Naive thymus-derived CD8-positive, alpha-beta T cell (primary cell): Measurements from ENCODE around the gene CTSD. TPM values are rescaled to one million over a fixed set of nuclear protein-coding genes. Genes with fewer than 3 reads are reported as not detected.

Experiments used
- ATAC-seq, 2 donors: fragments of 150-1000 bp; cut with Tn5 transposase in 1 of 2; sonication (Bioruptor Pico), chemical (Tn5 transposase) in 1 of 2; 1 replicate in 1 of 2; 2 replicates in 1 of 2; pipeline ENCODE4 v1.10.0; 2021; ENCODE audit warnings: mild to moderate bottlenecking in 2 of 2, moderate library complexity in 2 of 2
- POLR2A ChIA-PET: fragments of 350-600 bp; sonication (Branson Sonifier 250); formaldehyde crosslinking; loops from one replicate; lab custom pipeline; 2021; ENCODE audit warnings: antibody characterized with exemption; lab: Charles Lee
- DNase-seq, 10 donors: peaks; one replicate each; pipeline versions ENCODE4 v3.0.0 to v3.0.0-alpha.2; 2020 to 2022
- H3K27ac Mint-ChIP-seq, 10 donors: one replicate each; pipeline ENCODE4 v1.8.0; 2020 to 2022; ENCODE audit warnings: mild to moderate bottlenecking in 10 of 10, mixed read lengths in 10 of 10, moderate library complexity in 4 of 10, inconsistent platforms in 1 of 10
- H3K27me3 Mint-ChIP-seq, 5 donors: one replicate each; pipeline ENCODE4 v1.8.0; 2021 to 2022; ENCODE audit warnings: mixed read lengths in 5 of 5
- H3K36me3 Mint-ChIP-seq, 3 donors: one replicate each; pipeline ENCODE4 v1.8.0; 2020 to 2022; ENCODE audit warnings: mixed read lengths in 3 of 3, mild to moderate bottlenecking in 2 of 3, inconsistent platforms in 1 of 3
- H3K4me1 Mint-ChIP-seq, 4 donors: one replicate each; pipeline ENCODE4 v1.8.0; 2021 to 2022; ENCODE audit warnings: mixed read lengths in 4 of 4
- H3K4me3 Mint-ChIP-seq, 10 donors: one replicate each; pipeline ENCODE4 v1.8.0; 2020 to 2022; ENCODE audit warnings: mild to moderate bottlenecking in 10 of 10, mixed read lengths in 10 of 10, moderate library complexity in 6 of 10, inconsistent platforms in 1 of 10
- H3K9me3 Mint-ChIP-seq, 9 donors: one replicate each; pipeline ENCODE4 v1.8.0; 2020 to 2022; ENCODE audit warnings: mixed read lengths in 9 of 9, mild to moderate bottlenecking in 3 of 9, inconsistent platforms in 1 of 9, moderate library complexity in 1 of 9
- polyA plus RNA-seq, 3 donors: library from polyadenylated mRNA; unstranded; fragments of 300-500 nt; fragmentation: Illumina TruSeq; gene quantifications; one replicate each; pipeline ENCODE4 v1.2.3, GENCODE V29; 2021
- total RNA-seq, 8 experiments: library from RNA in 2 of 8; stranded (reverse) in 2 of 8; gene quantifications; one replicate each; pipeline ENCODE4 v1.2.3 and lab custom pipeline; 2021 to 2026

CTSD gene
- total and polyA plus RNA-seq, 5 experiments from 2014 or later: 134 to 203 (median 163) TPM

DNA sequence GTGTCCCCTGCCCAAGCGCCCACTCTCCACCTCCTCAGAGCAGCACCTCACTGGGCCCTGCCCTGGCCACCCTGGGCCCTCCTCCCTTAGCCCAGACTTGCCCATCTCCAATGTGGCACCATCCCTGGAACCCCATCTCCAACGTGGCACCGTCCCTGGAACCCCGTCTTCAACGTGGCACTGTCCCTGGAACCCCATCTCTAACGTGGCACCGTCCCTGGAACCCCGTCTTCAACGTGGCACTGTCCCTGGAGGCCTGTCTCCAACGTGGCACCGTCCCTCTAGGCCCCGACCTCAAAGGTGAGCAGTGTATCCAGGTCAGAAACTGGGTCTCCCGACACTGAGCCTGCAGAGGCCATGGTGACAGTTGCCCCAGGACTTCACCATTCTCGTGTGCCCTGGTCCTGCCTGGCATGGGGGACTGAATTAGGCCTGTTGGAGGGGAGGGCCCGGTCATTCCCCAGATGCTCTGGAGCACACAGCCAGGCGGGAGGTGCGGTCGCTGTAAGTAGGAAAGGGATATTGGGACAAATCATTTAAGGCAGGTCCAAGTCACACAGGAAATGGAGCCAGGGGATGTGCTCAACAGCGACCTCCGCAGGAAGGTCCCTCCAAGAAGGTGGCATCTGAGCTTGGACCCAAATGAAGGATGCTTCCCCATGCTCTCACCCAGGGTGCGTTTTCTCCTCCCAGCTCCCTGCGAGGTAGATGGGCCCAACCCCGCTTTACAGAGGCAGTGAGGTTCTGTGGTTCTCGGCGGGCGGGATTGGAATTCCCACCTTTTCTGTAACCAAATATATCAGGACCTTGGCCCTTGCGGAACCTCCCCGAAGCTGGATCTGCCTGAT is 2.4 kb upstream of the CTSD start:
- peaks cover 17 to 26% (median 22%) of the 10 kb centered on the region in 4 donors for H3K4me1 Mint-ChIP-seq
- peak overlapping the region in 1 of 10 donors; percentile 20 for H3K4me3 Mint-ChIP-seq
- peak overlapping the region in 1 of 10 donors; percentile 7 for H3K27ac Mint-ChIP-seq
- peaks cover 0 to 2% (median 0%) of the 10 kb centered on the region in 3 donors for H3K36me3 Mint-ChIP-seq
- POLR2A ChIA-PET: interaction anchor here (3.6 kb wide), 1 partner anchor 8 kb away, joined by 12 read pairs; no protein-coding TSS in a partner anchor
- H3K27me3 Mint-ChIP-seq: no peaks in the 10 kb centered on the region
- DNase-seq (peak in 1 of 10 donors; percentile 59), ATAC-seq (no peak)
- no peaks in the 10 kb centered on the region for H3K9me3 Mint-ChIP-seq

DNA sequence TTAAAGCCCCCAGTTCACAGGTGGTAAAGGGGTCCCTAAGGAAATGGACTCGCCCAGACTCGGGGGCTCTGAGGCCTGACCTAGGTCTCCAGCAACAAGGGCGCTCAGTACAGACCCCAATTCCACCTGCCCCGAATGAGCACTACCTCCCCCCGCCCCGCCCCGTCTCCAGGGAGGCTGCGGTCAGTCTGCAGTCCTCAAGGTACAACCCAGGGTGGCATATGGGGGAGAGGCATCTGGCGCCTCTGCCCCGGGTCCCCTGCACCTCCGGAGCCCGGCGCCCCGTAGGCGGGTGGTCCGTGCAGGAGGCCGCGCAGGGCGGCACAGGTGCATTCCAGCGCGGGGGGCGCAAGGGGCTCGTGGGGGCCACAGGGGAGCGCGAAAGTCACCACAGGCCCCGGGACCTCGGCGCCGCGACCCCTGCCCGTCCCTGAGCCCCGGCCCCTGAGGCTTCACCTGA is 361 bp downstream of the CTSD start:
- no peaks in the 10 kb centered on the region for H3K27me3 Mint-ChIP-seq
- peak in 2 of 10 donors; percentile 35 for DNase-seq
- H3K9me3 Mint-ChIP-seq: no peaks in the 10 kb centered on the region
- peaks cover 0 to 2% (median 0%) of the 10 kb centered on the region in 3 donors for H3K36me3 Mint-ChIP-seq
- H3K27ac Mint-ChIP-seq: peak overlapping the region in 4 of 10 donors; percentile 27 to 87 (median 70)
- peak; percentile 58 for ATAC-seq
- POLR2A ChIA-PET: interaction anchor here (1.3 to 4.7 kb wide), 4 partner anchors 10 to 119 kb away, joined by 3 to 31 read pairs (median 3); partner anchors contain the start of gene IFITM10
- H3K4me1 Mint-ChIP-seq: peaks cover 21 to 48% (median 42%) of the 10 kb centered on the region in 4 donors
- H3K4me3 Mint-ChIP-seq: peak overlapping the region; percentile 75 to 92 (median 83)

GRCh38 chr11:1762537-1763302 is 1.0 kb downstream of the CTSD start:
- H3K27ac Mint-ChIP-seq: peak overlapping the region; percentile 65 to 93 (median 78)
- POLR2A ChIA-PET: interaction anchor here (0.9 to 4.7 kb wide), 6 partner anchors 10 to 159 kb away, joined by 3 to 31 read pairs (median 3); partner anchors contain the start of gene IFITM10
- H3K4me3 Mint-ChIP-seq: peak overlapping the region; percentile 75 to 92 (median 83)
- ATAC-seq (no peak), DNase-seq (no peak)
- no peaks in the 10 kb centered on the region for H3K9me3 Mint-ChIP-seq
- H3K27me3 Mint-ChIP-seq: no peaks in the 10 kb centered on the region
- peaks cover 0 to 3% (median 0%) of the 10 kb centered on the region in 3 donors for H3K36me3 Mint-ChIP-seq
- peaks cover 23 to 53% (median 46%) of the 10 kb centered on the region in 4 donors for H3K4me1 Mint-ChIP-seq

GRCh38 chr11:1761857-1762536 is 1.7 kb downstream of the CTSD start:
- POLR2A ChIA-PET: interaction anchor here (0.9 to 4.7 kb wide), 5 partner anchors 10 to 160 kb away, joined by 3 to 31 read pairs (median 3); partner anchors contain the start of gene IFITM10
- no peaks in the 10 kb centered on the region for H3K27me3 Mint-ChIP-seq
- H3K27ac Mint-ChIP-seq: peak overlapping the region; percentile 65 to 93 (median 78)
- H3K4me1 Mint-ChIP-seq: peaks cover 27 to 60% (median 53%) of the 10 kb centered on the region in 4 donors
- ATAC-seq: no peak
- H3K9me3 Mint-ChIP-seq: no peaks in the 10 kb centered on the region
- peaks cover 0 to 3% (median 0%) of the 10 kb centered on the region in 3 donors for H3K36me3 Mint-ChIP-seq
- DNase-seq: no peak
- peak overlapping the region; percentile 75 to 92 (median 83) for H3K4me3 Mint-ChIP-seq

DNA sequence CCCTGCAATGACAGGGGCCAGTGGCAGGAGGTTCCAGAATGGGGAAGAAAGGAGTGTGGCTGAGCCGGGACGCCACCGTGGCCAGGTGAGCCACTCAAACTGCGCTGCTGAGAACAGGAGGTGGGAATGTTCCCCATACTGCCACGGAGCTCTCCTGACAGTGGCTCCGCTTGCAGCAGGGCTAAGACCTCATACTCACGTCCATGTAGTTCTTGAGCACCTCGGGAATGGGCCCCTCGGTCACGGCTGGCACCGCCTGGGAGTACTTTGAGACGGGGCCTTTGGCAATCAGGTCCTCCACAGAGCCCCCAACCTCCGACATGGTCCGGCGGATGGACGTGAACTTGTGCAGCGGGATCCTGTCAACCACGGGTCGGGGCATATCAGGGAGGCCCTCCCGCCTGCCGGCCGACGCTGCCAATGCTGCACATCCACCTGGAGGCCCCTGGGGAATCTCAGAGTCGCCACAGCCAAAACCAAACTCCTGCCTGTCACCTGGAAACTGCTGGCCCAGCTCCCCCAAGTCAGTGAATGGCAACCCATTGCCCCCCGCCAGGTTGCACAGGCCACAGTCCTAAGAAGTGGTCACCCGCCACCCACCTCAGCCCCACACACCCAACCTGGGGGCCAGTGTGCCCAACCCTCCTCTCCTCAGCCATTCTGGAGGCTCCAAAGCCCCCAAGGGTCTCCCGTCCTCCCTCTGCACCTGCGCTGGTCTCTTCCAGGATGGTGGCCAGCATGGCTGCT is 2.4 kb downstream of the CTSD start:
- ATAC-seq: no peak
- H3K36me3 Mint-ChIP-seq: peaks cover 0 to 3% (median 2%) of the 10 kb centered on the region in 3 donors
- peak overlapping the region in 9 of 10 donors; percentile 34 to 93 (median 72) for H3K27ac Mint-ChIP-seq
- peaks cover 27 to 68% (median 61%) of the 10 kb centered on the region in 4 donors for H3K4me1 Mint-ChIP-seq
- peak overlapping the region; percentile 75 to 92 (median 83) for H3K4me3 Mint-ChIP-seq
- no peaks in the 10 kb centered on the region for H3K9me3 Mint-ChIP-seq
- H3K27me3 Mint-ChIP-seq: no peaks in the 10 kb centered on the region
- POLR2A ChIA-PET: interaction anchor here (0.9 to 4.7 kb wide), 4 partner anchors 9 to 161 kb away, joined by 3 to 31 read pairs (median 4); partner anchors contain the start of gene IFITM10
- DNase-seq: no peak

DNA sequence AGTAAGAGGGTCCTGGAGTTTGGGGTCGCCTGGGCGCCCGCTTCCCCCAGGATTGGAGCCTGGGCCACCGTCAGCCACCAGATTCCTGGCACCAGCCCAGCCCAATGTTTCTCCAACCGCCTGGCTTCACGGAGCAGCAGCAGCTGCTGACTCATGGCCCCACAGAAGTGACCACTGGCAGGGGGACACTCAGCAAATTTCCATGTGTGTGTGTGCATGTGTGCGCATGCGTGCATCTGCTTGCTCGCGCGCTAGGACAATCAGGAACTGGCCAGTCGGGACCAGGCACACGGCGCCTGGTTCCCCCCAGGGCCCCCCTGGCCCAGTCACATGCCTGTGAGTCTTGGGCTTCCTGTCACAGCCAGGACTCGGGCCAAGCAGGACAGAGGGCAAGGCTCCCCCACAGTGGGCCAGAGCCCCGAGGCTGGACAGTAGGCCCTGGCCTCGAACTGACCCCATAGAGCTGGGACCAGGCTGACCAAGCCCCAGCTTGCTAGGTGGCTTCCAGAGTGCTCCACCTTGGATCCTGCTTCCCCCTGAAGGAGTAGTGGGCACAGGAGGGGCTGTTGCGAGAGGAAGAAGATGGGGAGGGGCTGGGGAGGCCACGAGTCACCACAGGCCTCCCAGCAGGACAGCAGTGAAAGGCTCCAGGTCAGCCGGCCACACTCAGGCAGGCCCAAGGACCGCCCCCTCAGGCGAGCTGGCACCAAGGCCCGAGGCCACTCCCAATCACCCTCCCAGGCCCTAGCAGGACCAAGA is 3.2 kb downstream of the CTSD start:
- Mint-ChIP-seq H3K36me3 (peaks cover 0 to 9% (median 6%) of the 10 kb centered on the region in 3 donors), H3K4me1 (peaks cover 31 to 75% (median 68%) of the 10 kb centered on the region in 4 donors), H3K9me3 (no peaks in the 10 kb centered on the region), H3K27me3 (no peaks in the 10 kb centered on the region), H3K4me3 (peak overlapping the region in 5 of 10 donors; percentile 26 to 91 (median 57)), H3K27ac (peak overlapping the region in 5 of 10 donors; percentile 20 to 73 (median 61))
- POLR2A ChIA-PET: interaction anchor here (4.7 kb wide), 1 partner anchor 9 kb away, joined by 31 read pairs; the partner anchor contains the start of gene IFITM10
- ATAC-seq (no peak), DNase-seq (peak in 1 of 10 donors; percentile 51)

- peaks cover 34 to 82% (median 75%) of the 10 kb centered on the region in 4 donors for H3K4me1 Mint-ChIP-seq
- POLR2A ChIA-PET: no interaction called here
Measured at GRCh38 chr11:1759851-1760220, 3.9 kb downstream of the CTSD start.

GRCh38 chr11:1759151-1759850 is 4.4 kb downstream of the CTSD start:
- POLR2A ChIA-PET: interaction anchor here (0.6 to 1.2 kb wide), 2 partner anchors 129 to 542 kb away, joined by 4 read pairs; partner anchors contain the start of genes C11orf21 and TSPAN32
- H3K9me3 Mint-ChIP-seq: no peaks in the 10 kb centered on the region
- ATAC-seq: no peak
- peak overlapping the region; percentile 61 to 90 (median 80) for H3K4me3 Mint-ChIP-seq
- H3K36me3 Mint-ChIP-seq: peaks cover 0 to 15% (median 13%) of the 10 kb centered on the region in 3 donors
- peaks cover 34 to 85% (median 75%) of the 10 kb centered on the region in 4 donors for H3K4me1 Mint-ChIP-seq
- H3K27ac Mint-ChIP-seq: peak overlapping the region in 9 of 10 donors; percentile 79 to 94 (median 91)
- no peak for DNase-seq
- H3K27me3 Mint-ChIP-seq: no peaks in the 10 kb centered on the region

More at GRCh38 chr11:1759851-1760220, 3.9 kb downstream of the CTSD start:
- Mint-ChIP-seq H3K27ac (peak overlapping the region in 7 of 10 donors; percentile 32 to 73 (median 50)), H3K4me3 (peak overlapping the region in 8 of 10 donors; percentile 2 to 83 (median 46)), H3K36me3 (peaks cover 0 to 11% (median 10%) of the 10 kb centered on the region in 3 donors), H3K9me3 (no peaks in the 10 kb centered on the region), H3K27me3 (no peaks in the 10 kb centered on the region)
- DNase-seq (peak in 1 of 10 donors; percentile 49), ATAC-seq (no peak)

- DNase-seq (no peak), ATAC-seq (no peak)
- POLR2A ChIA-PET: interaction anchor here (0.5 to 2.1 kb wide), 6 partner anchors 9 to 1230 kb away, joined by 3 to 12 read pairs (median 4); partner anchors contain the start of genes C11orf21, LSP1 and TSPAN32
- H3K27me3 Mint-ChIP-seq: no peaks in the 10 kb centered on the region
- peaks cover 0 to 17% (median 13%) of the 10 kb centered on the region in 3 donors for H3K36me3 Mint-ChIP-seq
- H3K4me3 Mint-ChIP-seq: peak overlapping the region; percentile 61 to 90 (median 80)
- H3K27ac Mint-ChIP-seq: peak overlapping the region; percentile 79 to 94 (median 90)
- H3K4me1 Mint-ChIP-seq: peaks cover 32 to 85% (median 74%) of the 10 kb centered on the region in 4 donors
- no peaks in the 10 kb centered on the region for H3K9me3 Mint-ChIP-seq
Measured at GRCh38 chr11:1758611-1759150, 5.0 kb downstream of the CTSD start.
